SK-N-SH (cell line): ENCODE data around the gene CST9L. TPM values are rescaled to one million over a fixed set of nuclear protein-coding genes. Genes with fewer than 3 reads are reported as not detected.

Experiments
- CTCF ChIA-PET: fragments of 300-600, 350-600 bp; formaldehyde crosslinking; extraction: SDS; loops from one replicate; lab custom pipeline; 2021; lab: Yijun Ruan, JAX
- POLR2A ChIA-PET: fragments of 350-600 bp; sonication (Branson Sonifier 250); formaldehyde crosslinking; extraction: SDS; loops from one replicate; lab custom pipeline; 2020; ENCODE audit warnings: antibody characterized with exemption, inconsistent platforms; lab: Yijun Ruan, JAX
- DNase-seq: peaks from one replicate; pipeline ENCODE4 v3.0.0; 2012
- H2AFZ ChIP-seq: fragments of 200-600 bp; sonication (generic); 2 replicates; pipeline ENCODE4 v1.8.1; 2016; ENCODE audit warnings: antibody characterized with exemption, mild to moderate bottlenecking, low read depth
- H3F3A ChIP-seq: fragments of 200-600 bp; sonication (generic); replicated peaks from 2 replicates; pipeline ENCODE3; 2016; ENCODE audit warnings: antibody characterized with exemption, mild to moderate bottlenecking; ENCODE audit not compliant: insufficient read depth
- H3K27ac ChIP-seq, 2 experiments: fragments of 200-500 bp in 1 of 2; fragments of 200-600 bp in 1 of 2; sonication (Bioruptor generic) in 1 of 2; sonication (generic), shearing (Covaris generic) in 1 of 2; 2 replicates each; pipeline versions ENCODE4 v1.5.1 to v1.6.1; 2014 to 2016; ENCODE audit warnings: low read depth in 2 of 2, inconsistent platforms in 1 of 2, low read length in 1 of 2, mild to moderate bottlenecking in 1 of 2, mixed read lengths in 1 of 2
- H3K27me3 ChIP-seq: fragments of 200-600 bp; sonication (generic), shearing (Covaris generic); 2 replicates; pipeline ENCODE4 v1.6.1; 2016; ENCODE audit warnings: mixed run types; ENCODE audit not compliant: insufficient read depth
- H3K36me3 ChIP-seq, 2 experiments: fragments of 200-500 bp in 1 of 2; fragments of 200-600 bp in 1 of 2; sonication (Bioruptor generic) in 1 of 2; sonication (generic) in 1 of 2; replicated peaks in 1 of 2; 2 replicates each; pipeline versions ENCODE3 to v1.5.1; 2014 to 2016; ENCODE audit warnings: low read length in 1 of 2, mild to moderate bottlenecking in 1 of 2; ENCODE audit not compliant: insufficient read depth in 2 of 2, control insufficient read depth in 1 of 2
- H3K4me1 ChIP-seq, 2 experiments: fragments of 200-500 bp in 1 of 2; fragments of 200-600 bp in 1 of 2; sonication (Bioruptor generic) in 1 of 2; sonication (generic), shearing (Covaris generic) in 1 of 2; 2 replicates each; pipeline versions ENCODE4 v1.5.1 to v1.6.1; 2014 to 2016; ENCODE audit warnings: low read depth in 1 of 2, low read length in 1 of 2, mixed run types in 1 of 2; ENCODE audit not compliant: insufficient read depth in 2 of 2, control insufficient read depth in 1 of 2
- H3K4me2 ChIP-seq: fragments of 200-600 bp; sonication (generic), shearing (Covaris generic); 2 replicates; pipeline ENCODE4 v1.6.1; 2017; ENCODE audit warnings: mixed run types
- H3K4me3 ChIP-seq, 2 experiments: fragments of 200-500 bp in 1 of 2; fragments of 200-600 bp in 1 of 2; sonication (Bioruptor generic) in 1 of 2; sonication (generic), shearing (Covaris generic) in 1 of 2; 2 replicates each; pipeline versions ENCODE4 v1.5.1 to v1.8.1; 2014 to 2016; ENCODE audit warnings: low read depth in 2 of 2, inconsistent platforms in 1 of 2, low read length in 1 of 2, mild to moderate bottlenecking in 1 of 2, mixed read lengths in 1 of 2, moderate library complexity in 1 of 2
- H3K79me2 ChIP-seq: fragments of 200-600 bp; sonication (generic); 2 replicates; pipeline ENCODE4 v1.8.1; 2017; ENCODE audit warnings: mild to moderate bottlenecking; ENCODE audit not compliant: insufficient read depth
- H3K9ac ChIP-seq: fragments of 200-600 bp; sonication (generic); 2 replicates; pipeline ENCODE4 v1.6.1; 2017; ENCODE audit warnings: mixed run types
- H3K9me2 ChIP-seq: fragments of 200-600 bp; sonication (generic); 2 replicates; pipeline ENCODE4 v1.6.1; 2017; ENCODE audit warnings: mixed run types
- H3K9me3 ChIP-seq: fragments of 200-600 bp; sonication (generic); 2 replicates; pipeline ENCODE4 v1.6.1; 2017; ENCODE audit warnings: mixed run types, mild to moderate bottlenecking, moderate library complexity
- H4K20me1 ChIP-seq: fragments of 200-600 bp; sonication (generic); 2 replicates; pipeline ENCODE4 v1.6.1; 2017; ENCODE audit warnings: mild to moderate bottlenecking, mixed run types; ENCODE audit not compliant: insufficient read depth
- CHD2 ChIP-seq: fragments of 150-350 bp; IDR thresholded peaks from 2 replicates; pipeline ENCODE4 v1.6.1; 2018; ENCODE audit warnings: low read length; ENCODE audit not compliant: partially characterized antibody
- EP300 ChIP-seq, 2 experiments: IDR thresholded peaks; 2 replicates each; pipeline versions ENCODE4 v1.4.0 to v1.6.1; 2012; ENCODE audit warnings: borderline replicate concordance in 1 of 2, low read depth in 1 of 2, low read length in 1 of 2
- FOSL2 ChIP-seq: IDR thresholded peaks from 2 replicates; pipeline ENCODE4 v1.4.0; 2012; ENCODE audit warnings: low read depth, mild to moderate bottlenecking, moderate library complexity, borderline replicate concordance
- MEF2A ChIP-seq: IDR thresholded peaks from 2 replicates; pipeline ENCODE4 v1.4.0; 2012; ENCODE audit warnings: low read depth, borderline replicate concordance
- NFIC ChIP-seq: IDR thresholded peaks from 2 replicates; pipeline ENCODE4 v1.4.0; 2012; ENCODE audit warnings: borderline replicate concordance
- NRF1 ChIP-seq: IDR thresholded peaks from 2 replicates; pipeline ENCODE4 v1.6.1; 2012; ENCODE audit warnings: low read depth, mild to moderate bottlenecking, low read length
- RAD21 ChIP-seq: IDR thresholded peaks from 2 replicates; pipeline ENCODE4 v1.6.1; 2012; ENCODE audit warnings: mild to moderate bottlenecking, low read length
- TEAD4 ChIP-seq: IDR thresholded peaks from 2 replicates; pipeline ENCODE4 v1.4.0; 2012; ENCODE audit warnings: mild to moderate bottlenecking, borderline replicate concordance; ENCODE audit not compliant: insufficient read depth
- WGBS: methylation state at CpG from one replicate; pipeline ENCODE4 v1.1.6; 2017; ENCODE audit warnings: low lambda C conversion rate; 5-methylcytosine and 5-hydroxymethylcytosine counted together
- polyA plus RNA-seq, 3 experiments: library from polyadenylated mRNA; depleted of rRNA; stranded (reverse); fragments of >200 nt; gene quantifications; 2 replicates each; pipeline ENCODE4 v1.2.3, GENCODE V29; 2012
- TF ChIP-seq, protein P1 (sequence below): IDR thresholded peaks from 2 replicates; pipeline ENCODE4 v1.6.1; 2012; ENCODE audit warnings: mild to moderate bottlenecking, low read depth, low read length, moderate library complexity
- TF ChIP-seq, protein P2 (sequence below): IDR thresholded peaks from 2 replicates; pipeline ENCODE4 v1.4.0; 2012; ENCODE audit warnings: low read depth, borderline replicate concordance
- TF ChIP-seq, protein P3 (sequence below): IDR thresholded peaks from 2 replicates; pipeline ENCODE4; 2012

Gene CST9L
- polyA plus RNA-seq, 1 of the 3 experiments (the other 2 are of a cell fraction), result not detected

DNA sequence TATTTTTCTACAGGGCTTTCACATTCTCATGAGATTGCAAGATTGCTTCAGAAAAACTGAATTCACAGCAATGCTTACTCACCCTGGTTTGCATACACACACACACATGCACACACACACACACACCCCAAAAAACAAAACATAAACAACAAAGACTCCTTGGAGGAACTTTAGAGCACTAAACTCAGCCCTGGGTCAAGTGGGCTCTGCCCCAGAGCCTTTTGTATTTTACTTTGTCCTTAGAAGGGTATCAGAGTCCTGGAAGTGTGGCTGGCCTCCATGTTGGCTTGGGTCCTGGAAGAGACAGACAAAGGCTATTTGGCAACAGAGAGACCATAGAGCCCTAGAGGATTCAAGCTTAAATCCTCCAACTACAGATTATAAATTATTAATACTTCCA, 45.4 kb upstream of the CST9L start:
- no peaks in the 10 kb centered on the region for H3K79me2 ChIP-seq
- peaks cover 36% of the 10 kb centered on the region for H3K27me3 ChIP-seq
- no peak overlapping the region for H3K9ac ChIP-seq
- ChIA-PET POLR2A (no interaction called here), CTCF (interaction anchor here (2.1 kb wide), 1 partner anchor 172 kb away, joined by 8 read pairs; no protein-coding TSS in a partner anchor)
- no peaks in the 10 kb centered on the region for H4K20me1 ChIP-seq
- no peak for TF ChIP-seq EP300 (IDR thresholded peaks at IDR 0.05; ENCODE audit: borderline replicate concordance in 1 of 2, low read depth in 1 of 2, low read length in 1 of 2)
- TF ChIP-seq CHD2, result no peak
- TF ChIP-seq FOSL2, result no peak
- TF ChIP-seq, protein P1, sequence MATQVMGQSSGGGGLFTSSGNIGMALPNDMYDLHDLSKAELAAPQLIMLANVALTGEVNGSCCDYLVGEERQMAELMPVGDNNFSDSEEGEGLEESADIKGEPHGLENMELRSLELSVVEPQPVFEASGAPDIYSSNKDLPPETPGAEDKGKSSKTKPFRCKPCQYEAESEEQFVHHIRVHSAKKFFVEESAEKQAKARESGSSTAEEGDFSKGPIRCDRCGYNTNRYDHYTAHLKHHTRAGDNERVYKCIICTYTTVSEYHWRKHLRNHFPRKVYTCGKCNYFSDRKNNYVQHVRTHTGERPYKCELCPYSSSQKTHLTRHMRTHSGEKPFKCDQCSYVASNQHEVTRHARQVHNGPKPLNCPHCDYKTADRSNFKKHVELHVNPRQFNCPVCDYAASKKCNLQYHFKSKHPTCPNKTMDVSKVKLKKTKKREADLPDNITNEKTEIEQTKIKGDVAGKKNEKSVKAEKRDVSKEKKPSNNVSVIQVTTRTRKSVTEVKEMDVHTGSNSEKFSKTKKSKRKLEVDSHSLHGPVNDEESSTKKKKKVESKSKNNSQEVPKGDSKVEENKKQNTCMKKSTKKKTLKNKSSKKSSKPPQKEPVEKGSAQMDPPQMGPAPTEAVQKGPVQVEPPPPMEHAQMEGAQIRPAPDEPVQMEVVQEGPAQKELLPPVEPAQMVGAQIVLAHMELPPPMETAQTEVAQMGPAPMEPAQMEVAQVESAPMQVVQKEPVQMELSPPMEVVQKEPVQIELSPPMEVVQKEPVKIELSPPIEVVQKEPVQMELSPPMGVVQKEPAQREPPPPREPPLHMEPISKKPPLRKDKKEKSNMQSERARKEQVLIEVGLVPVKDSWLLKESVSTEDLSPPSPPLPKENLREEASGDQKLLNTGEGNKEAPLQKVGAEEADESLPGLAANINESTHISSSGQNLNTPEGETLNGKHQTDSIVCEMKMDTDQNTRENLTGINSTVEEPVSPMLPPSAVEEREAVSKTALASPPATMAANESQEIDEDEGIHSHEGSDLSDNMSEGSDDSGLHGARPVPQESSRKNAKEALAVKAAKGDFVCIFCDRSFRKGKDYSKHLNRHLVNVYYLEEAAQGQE, result no peak
- TF ChIP-seq, protein P2, sequence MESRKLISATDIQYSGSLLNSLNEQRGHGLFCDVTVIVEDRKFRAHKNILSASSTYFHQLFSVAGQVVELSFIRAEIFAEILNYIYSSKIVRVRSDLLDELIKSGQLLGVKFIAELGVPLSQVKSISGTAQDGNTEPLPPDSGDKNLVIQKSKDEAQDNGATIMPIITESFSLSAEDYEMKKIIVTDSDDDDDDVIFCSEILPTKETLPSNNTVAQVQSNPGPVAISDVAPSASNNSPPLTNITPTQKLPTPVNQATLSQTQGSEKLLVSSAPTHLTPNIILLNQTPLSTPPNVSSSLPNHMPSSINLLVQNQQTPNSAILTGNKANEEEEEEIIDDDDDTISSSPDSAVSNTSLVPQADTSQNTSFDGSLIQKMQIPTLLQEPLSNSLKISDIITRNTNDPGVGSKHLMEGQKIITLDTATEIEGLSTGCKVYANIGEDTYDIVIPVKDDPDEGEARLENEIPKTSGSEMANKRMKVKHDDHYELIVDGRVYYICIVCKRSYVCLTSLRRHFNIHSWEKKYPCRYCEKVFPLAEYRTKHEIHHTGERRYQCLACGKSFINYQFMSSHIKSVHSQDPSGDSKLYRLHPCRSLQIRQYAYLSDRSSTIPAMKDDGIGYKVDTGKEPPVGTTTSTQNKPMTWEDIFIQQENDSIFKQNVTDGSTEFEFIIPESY, result no peak
- no peaks in the 10 kb centered on the region for H3K4me1 ChIP-seq
- H3K9me3 ChIP-seq, result no peaks in the 10 kb centered on the region
- H2AFZ ChIP-seq, result no peak overlapping the region
- no peak overlapping the region for H3K4me2 ChIP-seq
- no peak overlapping the region for H3K4me3 ChIP-seq
- H3K27ac ChIP-seq, result no peak overlapping the region
- no peak for DNase-seq
- H3F3A ChIP-seq, result no peaks in the 10 kb centered on the region
- H3K36me3 ChIP-seq, result no peaks in the 10 kb centered on the region
- H3K9me2 ChIP-seq, result no peaks in the 10 kb centered on the region

DNA sequence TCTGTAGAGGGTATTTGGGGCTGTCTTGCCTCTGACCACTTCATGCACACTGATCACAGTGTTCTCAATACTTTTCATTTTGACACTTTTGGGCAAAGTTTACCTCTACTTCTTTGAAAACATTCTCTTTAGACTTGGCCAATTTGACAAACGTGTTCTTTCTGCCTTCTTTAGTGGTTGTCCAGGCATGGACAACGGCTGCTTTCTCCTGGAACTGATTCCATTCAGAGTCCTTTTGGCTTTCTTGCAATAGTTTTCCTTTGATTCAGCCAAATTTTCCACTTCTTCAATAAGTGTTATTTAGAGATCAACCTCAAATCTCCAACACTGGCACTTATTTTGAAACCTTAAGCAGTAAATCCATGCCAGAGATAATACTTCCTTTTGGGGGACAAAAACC, 44.1 kb upstream of the CST9L start:
- no peaks in the 10 kb centered on the region for H3F3A ChIP-seq
- no peaks in the 10 kb centered on the region for H3K9me2 ChIP-seq
- TF ChIP-seq RAD21 (no peak), NFIC (no peak), TEAD4 (no peak), NRF1 (no peak), MEF2A (no peak)
- TF ChIP-seq, protein P3, sequence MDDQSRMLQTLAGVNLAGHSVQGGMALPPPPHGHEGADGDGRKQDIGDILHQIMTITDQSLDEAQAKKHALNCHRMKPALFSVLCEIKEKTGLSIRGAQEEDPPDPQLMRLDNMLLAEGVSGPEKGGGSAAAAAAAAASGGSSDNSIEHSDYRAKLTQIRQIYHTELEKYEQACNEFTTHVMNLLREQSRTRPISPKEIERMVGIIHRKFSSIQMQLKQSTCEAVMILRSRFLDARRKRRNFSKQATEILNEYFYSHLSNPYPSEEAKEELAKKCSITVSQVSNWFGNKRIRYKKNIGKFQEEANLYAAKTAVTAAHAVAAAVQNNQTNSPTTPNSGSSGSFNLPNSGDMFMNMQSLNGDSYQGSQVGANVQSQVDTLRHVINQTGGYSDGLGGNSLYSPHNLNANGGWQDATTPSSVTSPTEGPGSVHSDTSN, result no peak
- ChIA-PET POLR2A (no interaction called here), CTCF (interaction anchor here (2.1 to 9.5 kb wide), 2 partner anchors 170 to 171 kb away, joined by 8 to 92 read pairs; no protein-coding TSS in a partner anchor)
- WGBS, result 7% methylated on average over 2 of the region's 2 CpGs
- no peaks in the 10 kb centered on the region for H4K20me1 ChIP-seq
- no peak overlapping the region for H3K4me3 ChIP-seq
- peaks cover 36% of the 10 kb centered on the region for H3K27me3 ChIP-seq
- H3K27ac ChIP-seq, result no peak overlapping the region
- no peaks in the 10 kb centered on the region for H3K9me3 ChIP-seq
- DNase-seq, result no peak
- no peaks in the 10 kb centered on the region for H3K4me1 ChIP-seq
- no peak overlapping the region for H3K9ac ChIP-seq
- H3K79me2 ChIP-seq, result no peaks in the 10 kb centered on the region
- no peak overlapping the region for H2AFZ ChIP-seq
- H3K36me3 ChIP-seq, result no peaks in the 10 kb centered on the region
- H3K4me2 ChIP-seq, result no peak overlapping the region
